GM10248 (cell line): ENCODE measurements around the gene DUSP6.

Source experiments
- CTCF ChIA-PET: fragments of 300-600 bp; sonication (Branson Sonifier 250); formaldehyde crosslinking; extraction: SDS; loops from one replicate; lab custom pipeline; 2021; ENCODE audit warnings: antibody characterized with exemption; lab: Yijun Ruan, JAX
- POLR2A ChIA-PET: fragments of 350-650 bp; sonication (Branson Sonifier 250); formaldehyde crosslinking; extraction: SDS; loops from one replicate; lab custom pipeline; 2020; ENCODE audit warnings: antibody characterized with exemption; lab: Yijun Ruan, JAX
- DNase-seq: peaks from one replicate; pipeline ENCODE4 v3.0.0; 2012; ENCODE audit errors: extremely low spot score
- TF ChIP-seq, protein P1 (sequence below): IDR thresholded peaks from 2 replicates; pipeline ENCODE4 v1.5.1; 2012; ENCODE audit warnings: mild to moderate bottlenecking, low read depth; ENCODE audit errors: extremely low read depth, missing control alignments, control extremely low read depth

Gene DUSP6

DNA sequence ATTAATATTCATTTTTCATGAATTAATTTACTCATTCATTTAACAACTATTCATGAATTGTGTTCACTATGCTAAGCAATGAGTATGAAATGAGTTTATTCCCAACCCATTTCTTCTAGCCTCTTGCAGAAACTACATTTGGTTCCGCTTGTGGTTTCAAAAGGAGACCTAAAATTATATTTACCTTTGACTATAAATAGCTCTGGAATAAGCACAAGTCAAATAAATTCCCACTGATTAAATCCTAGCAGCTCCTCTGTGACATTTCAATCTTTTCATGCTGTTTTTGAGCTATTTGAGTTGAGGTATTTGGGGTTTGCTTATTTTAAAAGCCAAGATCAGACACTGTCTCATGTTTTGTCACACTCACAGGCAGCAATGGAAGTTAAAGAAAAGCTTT lies 46.9 kb downstream of the DUSP6 start:
- DNase-seq: no peak
- POLR2A ChIA-PET: no interaction called here
- CTCF ChIA-PET: interaction anchor here (0.9 to 4.2 kb wide), 2 partner anchors 9 to 14 kb away, joined by 3 to 10 read pairs; no protein-coding TSS in a partner anchor
- TF ChIP-seq, protein P1, sequence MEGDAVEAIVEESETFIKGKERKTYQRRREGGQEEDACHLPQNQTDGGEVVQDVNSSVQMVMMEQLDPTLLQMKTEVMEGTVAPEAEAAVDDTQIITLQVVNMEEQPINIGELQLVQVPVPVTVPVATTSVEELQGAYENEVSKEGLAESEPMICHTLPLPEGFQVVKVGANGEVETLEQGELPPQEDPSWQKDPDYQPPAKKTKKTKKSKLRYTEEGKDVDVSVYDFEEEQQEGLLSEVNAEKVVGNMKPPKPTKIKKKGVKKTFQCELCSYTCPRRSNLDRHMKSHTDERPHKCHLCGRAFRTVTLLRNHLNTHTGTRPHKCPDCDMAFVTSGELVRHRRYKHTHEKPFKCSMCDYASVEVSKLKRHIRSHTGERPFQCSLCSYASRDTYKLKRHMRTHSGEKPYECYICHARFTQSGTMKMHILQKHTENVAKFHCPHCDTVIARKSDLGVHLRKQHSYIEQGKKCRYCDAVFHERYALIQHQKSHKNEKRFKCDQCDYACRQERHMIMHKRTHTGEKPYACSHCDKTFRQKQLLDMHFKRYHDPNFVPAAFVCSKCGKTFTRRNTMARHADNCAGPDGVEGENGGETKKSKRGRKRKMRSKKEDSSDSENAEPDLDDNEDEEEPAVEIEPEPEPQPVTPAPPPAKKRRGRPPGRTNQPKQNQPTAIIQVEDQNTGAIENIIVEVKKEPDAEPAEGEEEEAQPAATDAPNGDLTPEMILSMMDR: no peak

DNA sequence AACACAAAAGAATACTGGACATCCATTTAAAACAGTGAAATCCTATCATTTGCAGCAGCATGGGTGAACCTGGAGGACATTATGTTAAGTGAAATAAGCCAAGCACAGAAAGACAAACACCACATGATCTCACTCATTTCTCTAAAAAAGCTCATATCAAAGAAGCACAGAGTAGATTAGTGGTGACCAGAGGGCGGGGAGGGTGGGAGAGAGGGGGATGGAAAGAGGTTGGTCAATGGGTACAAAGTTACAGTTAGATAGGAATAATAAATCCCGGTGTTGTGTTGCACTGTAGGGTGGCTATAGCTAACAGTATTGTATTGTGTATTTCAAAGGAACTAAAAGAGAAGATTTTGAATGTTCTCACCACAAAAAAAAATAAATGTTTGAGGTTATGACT lies 52.4 kb downstream of the DUSP6 start:
- ChIA-PET POLR2A (no interaction called here), CTCF (no interaction called here)
- no peak for DNase-seq
- TF ChIP-seq, protein P1: no peak

DNA sequence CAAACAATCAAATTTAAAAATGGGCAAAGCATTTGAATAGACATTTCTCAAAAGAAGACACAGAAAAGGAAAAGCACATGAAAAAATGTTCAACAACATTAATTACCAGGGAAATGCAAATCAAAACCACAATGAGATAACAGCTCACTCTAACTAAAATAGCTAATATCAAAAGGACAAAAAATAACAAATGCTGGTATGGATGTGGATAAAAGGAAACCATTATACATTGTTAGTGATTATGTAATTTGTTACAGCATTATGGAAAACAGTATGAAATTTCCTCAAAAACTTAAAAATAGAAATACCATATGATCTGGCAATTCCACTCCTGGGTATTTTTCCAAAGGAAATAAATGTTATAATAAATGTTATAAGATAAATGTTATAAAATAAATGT lies 52.9 kb downstream of the DUSP6 start:
- ChIA-PET POLR2A (no interaction called here), CTCF (interaction anchor here (1.4 kb wide), 1 partner anchor 19 kb away, joined by 5 read pairs; no protein-coding TSS in a partner anchor)
- TF ChIP-seq, protein P1: no peak

More for the DNA sequence above, 52.9 kb downstream of the DUSP6 start:
- no peak for DNase-seq
